Right atrium auricular region (tissue), 2 donors: ENCODE measurements around the gene TGFBI. TPM values are rescaled to one million over a fixed set of nuclear protein-coding genes. Genes with fewer than 3 reads are reported as not detected.
A peak's percentile ranks its signal among the peaks of the same experiment; 100 is the strongest.

ENCODE experiments used
- DNase-seq: peaks from one replicate; pipeline ENCODE4 v3.0.0-alpha.2; 2019; ENCODE audit warnings: low spot score
- H3K27ac ChIP-seq, 2 donors: fragments of 200-600 bp; sonication (generic); 1 replicate in 1 of 2; 2 replicates in 1 of 2; pipeline ENCODE4 v1.5.1; 2016 to 2019
- H3K27me3 ChIP-seq, 2 donors: fragments of 200-600 bp; sonication (generic); one replicate each; pipeline versions ENCODE4 v1.5.1 to v1.6.0; 2017 to 2019
- H3K36me3 ChIP-seq: fragments of 200-600 bp; sonication (generic); one replicate; pipeline ENCODE4 v1.5.1; 2016
- H3K4me1 ChIP-seq, 2 donors: fragments of 200-600 bp; sonication (generic); one replicate each; pipeline versions ENCODE4 v1.5.1 to v1.6.0; 2017 to 2019
- H3K4me3 ChIP-seq, 2 donors: fragments of 200-600 bp; sonication (generic); 1 replicate in 1 of 2; 2 replicates in 1 of 2; pipeline ENCODE4 v1.5.1; 2017 to 2019; ENCODE audit warnings: mild to moderate bottlenecking in 1 of 2, moderate library complexity in 1 of 2
- H3K9me3 ChIP-seq, 2 donors: fragments of 200-600 bp; sonication (generic); one replicate each; pipeline ENCODE4 v1.5.1; 2019
- total RNA-seq, 2 donors: library from RNA; depleted of rRNA; stranded (reverse); fragments of >200 nt; gene quantifications; one replicate each; pipeline ENCODE4 v1.1.0, GENCODE V29; 2016
- TF ChIP-seq, protein P1 (sequence below), 2 donors: fragments of 200-600 bp; sonication (generic); IDR thresholded peaks; one replicate each; pipeline ENCODE4 v1.5.1; 2019; ENCODE audit warnings: antibody characterized with exemption in 2 of 2

The TGFBI gene
- total RNA-seq, 2 donors from 2014 or later = 30.4 to 65.0 TPM

DNA sequence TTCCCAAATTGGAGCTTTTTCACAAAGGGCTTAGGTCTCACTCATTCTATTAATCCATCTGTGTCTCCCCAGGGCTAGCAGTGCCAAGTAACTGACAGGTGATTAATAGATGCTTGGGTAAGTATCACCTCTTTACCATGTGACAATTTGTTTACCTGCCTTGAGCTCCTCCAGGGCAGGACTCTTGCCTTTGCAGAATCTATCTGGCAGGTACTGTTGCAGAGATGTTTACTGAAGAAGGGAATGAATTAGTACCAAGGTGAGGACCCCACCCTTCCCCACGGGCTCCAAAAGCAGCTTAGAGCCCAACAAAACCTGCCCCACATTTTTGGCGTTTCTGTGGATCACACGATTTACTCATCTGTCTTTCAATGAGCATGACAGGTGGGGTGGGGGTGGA is 698 bp upstream of the TGFBI start:
- no peaks in the 10 kb centered on the region for H3K27me3 ChIP-seq
- no peak for DNase-seq

GRCh38 chr5:136030252-136030651 is 1.5 kb downstream of the TGFBI start:
- DNase-seq = no peak
- TF ChIP-seq, protein P1, sequence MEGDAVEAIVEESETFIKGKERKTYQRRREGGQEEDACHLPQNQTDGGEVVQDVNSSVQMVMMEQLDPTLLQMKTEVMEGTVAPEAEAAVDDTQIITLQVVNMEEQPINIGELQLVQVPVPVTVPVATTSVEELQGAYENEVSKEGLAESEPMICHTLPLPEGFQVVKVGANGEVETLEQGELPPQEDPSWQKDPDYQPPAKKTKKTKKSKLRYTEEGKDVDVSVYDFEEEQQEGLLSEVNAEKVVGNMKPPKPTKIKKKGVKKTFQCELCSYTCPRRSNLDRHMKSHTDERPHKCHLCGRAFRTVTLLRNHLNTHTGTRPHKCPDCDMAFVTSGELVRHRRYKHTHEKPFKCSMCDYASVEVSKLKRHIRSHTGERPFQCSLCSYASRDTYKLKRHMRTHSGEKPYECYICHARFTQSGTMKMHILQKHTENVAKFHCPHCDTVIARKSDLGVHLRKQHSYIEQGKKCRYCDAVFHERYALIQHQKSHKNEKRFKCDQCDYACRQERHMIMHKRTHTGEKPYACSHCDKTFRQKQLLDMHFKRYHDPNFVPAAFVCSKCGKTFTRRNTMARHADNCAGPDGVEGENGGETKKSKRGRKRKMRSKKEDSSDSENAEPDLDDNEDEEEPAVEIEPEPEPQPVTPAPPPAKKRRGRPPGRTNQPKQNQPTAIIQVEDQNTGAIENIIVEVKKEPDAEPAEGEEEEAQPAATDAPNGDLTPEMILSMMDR (IDR thresholded peaks at IDR 0.05) = no peak
- peaks cover 6% of the 10 kb centered on the region for H3K36me3 ChIP-seq
- peaks cover 0 to 51% of the 10 kb centered on the region in 2 donors for H3K4me1 ChIP-seq
- H3K27me3 ChIP-seq = no peaks in the 10 kb centered on the region
- H3K27ac ChIP-seq = no peak overlapping the region
- no peaks in the 10 kb centered on the region for H3K9me3 ChIP-seq
- peak overlapping the region in 1 of 2 donors; percentile 65 for H3K4me3 ChIP-seq

More for the DNA sequence above, 698 bp upstream of the TGFBI start:
- Histone ChIP-seq H3K36me3 (no peaks in the 10 kb centered on the region), H3K9me3 (no peaks in the 10 kb centered on the region), H3K4me1 (peaks cover 0 to 56% of the 10 kb centered on the region in 2 donors), H3K27ac (peak overlapping the region in 1 of 2 donors; percentile 76), H3K4me3 (no peak overlapping the region)
- TF ChIP-seq, protein P1 (IDR thresholded peaks at IDR 0.05) = no peak

GRCh38 chr5:136030956-136031611 is 2.3 kb downstream of the TGFBI start:
- Histone ChIP-seq H3K36me3 (peaks cover 6% of the 10 kb centered on the region), H3K4me3 (peak overlapping the region in 1 of 2 donors; percentile 65), H3K27me3 (no peaks in the 10 kb centered on the region), H3K27ac (peak overlapping the region in 1 of 2 donors; percentile 39), H3K4me1 (peaks cover 0 to 56% of the 10 kb centered on the region in 2 donors), H3K9me3 (no peaks in the 10 kb centered on the region)
- TF ChIP-seq, protein P1 (IDR thresholded peaks at IDR 0.05) = no peak
- DNase-seq = no peak

DNA sequence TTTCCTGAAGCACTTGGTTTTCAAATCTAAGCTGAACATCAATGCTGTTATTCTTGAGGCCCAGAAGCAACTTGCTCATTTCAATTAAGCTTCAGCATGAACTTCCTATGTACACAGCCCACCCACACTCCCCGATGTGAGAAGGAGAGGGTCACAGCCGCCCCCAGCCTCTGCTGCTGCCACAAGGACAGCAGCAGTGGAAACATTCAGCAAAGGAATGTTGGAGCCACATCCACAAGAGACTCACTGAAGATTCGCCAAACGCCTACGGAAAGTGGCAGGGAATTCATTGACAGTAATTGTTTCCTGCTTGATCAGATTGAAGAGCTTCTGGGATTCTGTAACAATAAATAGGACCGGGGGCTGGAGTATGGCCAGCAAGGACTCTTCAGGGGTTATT is 2.9 kb downstream of the TGFBI start:
- peak overlapping the region in 1 of 2 donors; percentile 39 for H3K27ac ChIP-seq
- H3K9me3 ChIP-seq = no peaks in the 10 kb centered on the region
- TF ChIP-seq, protein P1 (IDR thresholded peaks at IDR 0.05) = no peak
- H3K27me3 ChIP-seq = no peaks in the 10 kb centered on the region
- no peak for DNase-seq
- H3K4me1 ChIP-seq = peaks cover 0 to 62% of the 10 kb centered on the region in 2 donors
- peaks cover 6% of the 10 kb centered on the region for H3K36me3 ChIP-seq
- H3K4me3 ChIP-seq = no peak overlapping the region

DNA sequence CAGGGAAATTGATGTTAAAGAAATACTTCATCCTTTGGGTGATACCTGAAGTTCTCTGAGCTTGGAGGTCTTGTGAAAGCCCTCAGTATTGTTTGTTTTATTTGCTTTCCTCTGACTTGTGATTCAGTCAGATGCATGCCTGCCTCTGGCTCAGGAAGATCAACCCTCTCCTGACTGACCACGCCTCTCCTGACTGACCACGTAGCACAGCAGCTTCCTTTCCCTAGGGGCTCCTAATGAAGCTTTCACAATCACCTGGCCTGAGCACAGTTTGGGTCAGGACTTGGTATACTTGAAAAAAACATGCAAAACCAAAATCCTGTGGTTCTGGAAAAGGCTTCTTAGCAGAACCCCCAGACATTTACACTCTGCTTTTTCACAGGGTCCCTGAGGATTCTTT is 3.8 kb downstream of the TGFBI start:
- no peak for DNase-seq
- H3K27ac ChIP-seq = peak overlapping the region in 1 of 2 donors; percentile 31
- H3K4me3 ChIP-seq = no peak overlapping the region
- no peaks in the 10 kb centered on the region for H3K27me3 ChIP-seq
- peaks cover 0 to 71% of the 10 kb centered on the region in 2 donors for H3K4me1 ChIP-seq
- H3K9me3 ChIP-seq = no peaks in the 10 kb centered on the region
- H3K36me3 ChIP-seq = peaks cover 6% of the 10 kb centered on the region
- TF ChIP-seq, protein P1 (IDR thresholded peaks at IDR 0.05) = no peak
